DND-41 (cell line): ENCODE data around the gene DNAI7.

ENCODE experiments used
- CTCF ChIP-seq: IDR thresholded peaks from 2 replicates; pipeline ENCODE4 v1.5.1; 2012; ENCODE audit warnings: borderline replicate concordance, low read length, moderate library complexity, mild to moderate bottlenecking; ENCODE audit not compliant: poor library complexity, severe bottlenecking; ENCODE audit errors: extremely low read depth
- EZH2 ChIP-seq: IDR thresholded peaks from 3 replicates; pipeline ENCODE4 v1.6.1; 2012; ENCODE audit warnings: borderline replicate concordance, low read depth, mild to moderate bottlenecking, moderate library complexity, low read length, inconsistent platforms; ENCODE audit not compliant: severe bottlenecking

- TF ChIP-seq CTCF (no peak), EZH2 (no peak)
These were observed 2.6 kb upstream of the DNAI7 start for GRCh38 chr12:25197608-25198007.
